ENCODE measurements around the gene POLN.
"Not testable (repeated sequence)": the region's sequence is repeated elsewhere in the genome, so short reads cannot be mapped to it uniquely, and the experiment has no call there.

Gene POLN

DNA sequence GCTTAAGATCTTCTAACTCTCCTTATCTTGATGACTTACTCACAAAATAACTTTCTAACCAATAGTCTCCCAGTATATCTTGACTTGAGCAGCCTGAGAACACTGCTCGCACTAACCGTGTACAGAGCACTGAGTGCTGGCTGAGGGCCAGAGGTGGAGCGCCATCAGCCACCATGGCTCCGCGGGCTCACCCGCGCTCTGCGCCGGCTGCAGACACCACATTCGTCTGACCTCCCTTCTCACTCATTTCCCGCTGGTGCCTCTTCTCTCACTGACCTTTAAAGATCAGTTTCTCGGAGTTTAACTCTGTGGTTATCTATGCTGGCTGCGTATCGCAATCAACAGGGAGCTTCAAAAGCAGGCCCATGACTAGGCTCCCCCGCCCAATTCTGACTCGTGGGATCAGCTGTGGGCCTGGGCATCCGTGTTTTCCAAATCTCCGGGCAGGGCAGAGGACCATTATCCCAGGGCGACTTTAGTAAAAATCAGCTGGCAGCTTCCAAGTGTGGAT is 78.6 kb downstream of the POLN start:
- DNase-seq: no peak
- ATAC-seq: no peak

DNA sequence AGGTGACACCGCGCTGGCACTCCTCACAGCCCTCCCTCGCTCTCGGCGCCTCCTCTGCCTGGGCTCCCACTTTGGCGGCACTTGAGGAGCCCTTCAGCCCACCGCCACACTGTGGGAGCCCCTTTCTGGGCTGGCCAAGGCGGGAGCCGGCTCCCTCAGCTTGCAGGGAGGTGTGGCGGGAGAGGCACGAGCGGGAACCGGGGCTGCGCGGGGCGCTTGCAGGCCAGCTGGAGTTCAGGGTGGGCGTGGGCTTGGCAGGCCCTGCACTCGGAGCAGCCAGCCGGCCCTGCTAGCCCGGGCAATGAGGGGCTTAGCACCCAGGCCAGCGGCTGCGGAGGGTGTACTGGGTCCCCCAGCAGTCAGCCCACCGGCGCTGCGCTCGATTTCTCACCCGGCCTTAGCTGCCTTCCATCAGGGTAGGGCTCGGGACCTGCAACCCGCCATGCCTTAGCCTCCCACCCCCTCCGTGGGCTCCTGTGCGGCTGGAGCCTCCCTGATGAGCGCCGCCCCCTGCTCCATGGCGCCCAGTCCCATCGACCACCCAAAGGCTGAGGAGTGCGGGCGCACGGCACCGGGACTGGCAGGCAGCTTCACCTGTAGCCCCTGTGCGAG is 80.7 kb downstream of the POLN start:
- not testable (repeated sequence) for ATAC-seq, DNase-seq

DNA sequence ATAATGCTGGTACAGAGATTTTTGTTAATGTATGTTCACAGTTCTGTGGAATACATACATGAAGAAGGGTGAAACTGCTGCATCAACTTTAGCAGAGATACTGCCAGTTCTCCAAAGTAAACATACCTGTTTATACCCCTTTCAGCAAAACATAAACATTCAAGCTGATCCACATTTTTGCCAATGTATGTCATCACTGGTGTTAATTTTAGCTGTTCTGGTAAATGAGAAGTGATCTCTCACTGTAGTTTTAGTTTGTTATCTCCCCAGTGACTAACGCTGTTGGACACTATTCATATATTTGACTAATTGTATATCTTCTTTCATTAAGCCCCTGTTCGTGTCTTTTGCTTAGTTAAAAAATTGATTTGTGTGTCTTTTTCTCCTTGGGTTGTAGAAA is 82.0 kb downstream of the POLN start:
- DNase-seq (no peak), ATAC-seq (no peak)

DNA sequence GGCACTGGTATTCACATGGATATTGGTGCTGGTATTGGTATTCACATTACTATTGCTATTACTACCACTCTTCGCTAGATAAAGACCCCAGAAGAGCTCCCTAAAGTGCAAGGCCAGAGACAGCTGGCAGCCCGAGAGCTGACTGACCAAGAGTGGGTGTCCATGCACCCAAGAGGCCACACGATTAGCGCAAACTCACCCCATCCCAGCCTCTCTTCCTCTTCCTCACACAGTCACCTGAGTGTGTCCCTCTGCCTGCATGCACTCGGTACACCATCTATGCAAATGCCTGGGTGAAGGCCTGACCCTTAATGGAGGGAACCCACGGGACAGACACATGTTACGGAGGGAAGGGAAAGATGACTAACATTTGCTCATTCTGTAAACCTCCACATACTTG is 86.7 kb downstream of the POLN start:
- no peak for ATAC-seq
- DNase-seq: no peak

DNA sequence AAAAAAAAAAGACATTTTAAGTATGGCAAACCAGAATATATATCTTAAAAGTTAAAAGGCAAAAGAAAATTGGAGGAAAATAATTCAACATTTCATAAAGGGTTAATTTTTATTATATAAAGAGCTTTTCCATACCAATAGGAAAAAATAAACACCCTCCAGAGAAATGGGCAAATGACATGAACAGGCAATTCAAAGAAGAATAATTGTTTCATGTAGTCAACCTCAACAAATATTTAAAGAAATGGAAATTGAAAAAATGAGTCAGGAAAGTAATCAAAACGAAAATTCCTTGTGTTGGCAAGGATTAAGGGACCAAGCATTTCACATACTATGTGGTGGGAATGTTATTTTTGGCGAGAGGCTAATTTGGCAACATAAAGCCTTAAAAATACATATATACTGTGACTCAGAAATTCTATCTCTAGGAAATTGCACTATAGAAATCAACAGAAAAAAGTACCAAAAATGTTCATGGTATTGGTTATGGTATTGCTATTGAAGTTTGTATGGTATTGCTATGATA is 87.6 kb downstream of the POLN start:
- DNase-seq (no peak), ATAC-seq (no peak)

DNA sequence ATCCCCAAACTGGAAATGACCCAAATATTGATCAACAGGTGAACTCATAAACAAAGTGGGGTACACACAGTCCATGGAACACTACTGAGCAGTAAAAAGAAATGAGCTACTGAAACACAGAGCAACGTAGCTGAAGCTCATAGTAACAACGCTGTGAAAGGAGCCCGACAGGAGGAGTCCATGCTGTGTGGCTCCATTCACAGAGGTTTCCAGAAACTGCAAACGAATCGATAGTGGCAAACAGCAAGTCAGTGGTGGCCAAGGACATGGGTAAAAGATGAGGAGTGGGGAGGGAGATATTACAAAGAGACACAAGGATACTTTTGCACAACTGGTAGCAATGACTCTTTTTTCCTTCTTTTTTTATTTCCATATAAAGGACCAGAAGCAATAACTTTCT is 90.4 kb downstream of the POLN start:
- ATAC-seq (no peak), DNase-seq (no peak)

DNA sequence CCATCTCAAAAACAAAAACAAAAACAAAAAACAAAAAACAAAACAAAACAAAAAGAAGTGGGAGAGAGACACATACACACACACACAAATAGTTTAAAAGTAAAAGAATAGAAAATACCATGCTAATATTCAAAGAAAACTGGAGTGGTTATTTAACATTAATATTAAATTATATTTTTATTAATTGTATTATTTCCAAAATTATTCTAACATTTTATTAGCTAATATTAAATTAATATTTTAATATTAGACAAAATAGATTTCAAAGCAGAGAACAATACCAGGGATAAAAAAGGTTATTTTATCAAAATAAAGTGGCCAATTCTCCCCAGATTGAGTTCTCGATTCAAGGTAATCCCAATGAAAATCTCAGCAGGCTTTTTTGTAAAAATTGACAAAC is 91.8 kb downstream of the POLN start:
- no peak for ATAC-seq
- DNase-seq: no peak

DNA sequence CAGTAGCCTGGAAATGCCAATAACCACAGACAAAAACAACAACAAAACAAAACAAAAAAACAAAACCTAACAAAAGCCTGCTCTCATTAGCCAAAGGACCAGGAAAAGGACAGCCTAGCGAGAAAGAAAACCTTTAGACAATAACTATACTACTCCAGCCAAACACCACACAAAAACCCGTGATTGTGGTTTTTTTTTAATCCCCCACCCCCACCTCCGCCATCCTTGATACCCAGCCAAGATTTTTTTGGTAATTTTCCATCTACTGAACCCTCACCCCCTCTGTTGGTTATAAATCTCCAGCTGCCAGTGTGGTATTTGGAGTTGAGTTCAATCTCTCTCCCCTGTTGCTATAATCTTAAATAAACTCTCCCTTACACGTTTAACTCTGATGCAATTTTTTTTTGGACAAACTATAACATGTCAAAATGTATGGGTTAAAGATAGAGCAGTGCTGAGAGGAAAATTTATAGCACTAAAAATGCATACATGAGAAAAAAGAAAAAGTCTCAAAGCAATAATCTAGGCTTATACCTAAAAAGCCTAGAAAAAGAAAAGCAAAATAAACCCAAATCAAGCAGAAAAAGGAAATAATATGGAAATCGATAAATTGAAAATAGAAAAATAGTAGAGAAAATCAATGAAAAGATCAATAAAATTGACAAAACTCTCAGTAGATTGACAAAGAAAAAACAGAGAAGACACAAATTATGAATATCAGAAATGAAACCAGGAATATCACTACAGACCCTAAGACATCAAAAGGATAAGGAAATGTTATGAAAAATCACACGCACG is 99.1 kb downstream of the POLN start:
- ATAC-seq: no peak
- DNase-seq: no peak

DNA sequence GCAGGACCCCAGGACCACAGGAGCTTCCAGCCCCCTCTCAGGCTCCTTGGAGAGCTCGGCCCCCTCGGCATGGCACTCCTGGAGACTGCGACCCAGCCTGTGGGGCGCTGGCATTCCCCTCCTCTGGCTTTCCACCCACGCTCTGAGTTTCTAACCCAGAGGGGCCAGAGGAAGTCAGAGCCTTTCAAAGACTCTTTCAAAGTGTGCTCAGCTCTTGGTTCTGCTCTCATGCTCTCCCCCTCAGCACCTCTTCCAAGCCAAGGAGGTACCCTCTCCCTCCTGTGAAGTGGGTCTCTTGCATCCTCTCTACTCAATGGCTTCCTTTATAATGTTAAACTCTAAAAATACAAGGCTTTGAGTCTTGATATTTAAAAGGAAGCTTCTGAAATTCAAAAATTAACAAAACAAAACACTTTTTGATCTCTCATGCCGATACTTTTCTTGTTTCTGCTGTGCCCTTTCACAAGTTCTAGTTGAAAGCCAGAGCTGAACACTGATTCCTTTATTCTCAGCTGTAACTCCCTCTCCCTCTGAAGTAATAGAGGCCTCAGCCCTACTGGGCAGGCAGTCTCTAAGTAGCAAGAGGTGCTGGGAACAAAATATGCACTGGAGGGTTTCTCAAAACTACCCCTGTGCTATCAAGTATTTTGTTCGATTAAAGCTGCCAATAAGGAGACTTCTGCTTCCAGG is 100.0 kb downstream of the POLN start:
- DNase-seq (peak; percentile 35), ATAC-seq (peak; percentile 87)

DNA sequence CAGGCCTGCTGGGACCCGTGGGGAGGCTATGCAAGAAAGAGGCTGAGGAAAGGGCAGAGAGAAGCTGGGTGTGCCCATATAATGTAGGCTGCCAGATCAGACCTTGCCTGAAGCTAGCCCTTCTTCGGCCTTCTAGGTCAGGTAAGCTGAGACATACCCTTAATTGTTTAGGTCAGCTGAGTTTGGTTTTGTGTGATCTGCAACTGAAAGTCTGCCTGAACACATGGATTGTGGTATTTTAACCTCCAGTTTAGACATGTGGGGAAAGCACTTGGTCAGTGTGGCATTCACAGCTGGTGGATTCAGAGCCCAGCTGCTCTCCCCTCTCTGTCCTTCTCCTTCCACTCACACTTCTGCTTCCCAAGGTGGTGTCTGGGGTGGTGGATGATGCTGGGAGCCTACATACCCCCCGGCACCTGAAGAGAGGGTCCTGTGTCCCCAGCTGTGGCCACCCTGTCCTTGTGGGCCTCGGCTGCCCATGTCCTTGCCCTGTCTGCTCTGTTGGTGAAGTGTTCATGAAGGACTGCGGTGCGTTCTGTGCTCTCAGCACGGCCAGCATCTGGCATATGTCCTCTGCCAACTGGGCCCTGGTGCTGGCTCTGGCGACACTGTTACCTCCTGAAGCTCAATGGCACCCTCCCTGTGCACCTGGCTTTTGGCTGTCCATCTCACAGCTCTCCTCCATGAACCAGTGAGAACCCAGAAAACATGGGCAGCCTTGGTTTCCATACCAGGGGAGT is 100.7 kb downstream of the POLN start:
- ATAC-seq (peak; percentile 20), DNase-seq (no peak)

DNA sequence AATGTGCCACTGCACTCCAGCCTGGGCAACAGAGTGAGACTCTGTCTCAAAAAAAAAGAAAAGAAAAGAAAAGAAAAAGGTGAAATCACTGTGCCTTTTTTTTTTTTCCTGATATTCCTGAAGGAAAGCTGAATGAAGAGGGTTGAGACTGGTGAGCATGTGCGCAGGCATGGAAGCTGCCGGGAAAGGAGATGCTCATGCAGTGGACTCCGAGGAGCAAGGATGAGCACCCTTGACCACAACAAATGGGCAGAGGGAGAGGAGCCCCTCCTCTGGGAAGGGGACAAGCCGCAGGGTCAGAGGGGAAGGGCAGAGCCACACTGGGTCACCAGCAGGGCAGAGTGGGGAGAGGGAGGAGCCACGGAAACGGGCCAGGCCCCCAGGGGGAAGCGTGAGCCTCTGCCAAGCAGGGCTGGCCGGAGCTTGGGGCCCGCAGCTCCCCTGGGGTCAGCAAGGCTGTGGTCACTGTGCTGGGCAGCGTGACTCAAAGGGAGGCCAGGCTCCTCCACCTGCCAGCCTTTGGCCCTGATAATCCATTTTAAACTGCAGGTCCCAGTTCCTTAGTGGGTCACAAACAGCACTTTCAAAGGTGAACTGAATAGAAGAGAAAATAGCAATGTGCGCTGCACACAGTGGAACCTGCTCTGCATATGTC is 102.9 kb downstream of the POLN start:
- ATAC-seq (no peak), DNase-seq (no peak)

DNA sequence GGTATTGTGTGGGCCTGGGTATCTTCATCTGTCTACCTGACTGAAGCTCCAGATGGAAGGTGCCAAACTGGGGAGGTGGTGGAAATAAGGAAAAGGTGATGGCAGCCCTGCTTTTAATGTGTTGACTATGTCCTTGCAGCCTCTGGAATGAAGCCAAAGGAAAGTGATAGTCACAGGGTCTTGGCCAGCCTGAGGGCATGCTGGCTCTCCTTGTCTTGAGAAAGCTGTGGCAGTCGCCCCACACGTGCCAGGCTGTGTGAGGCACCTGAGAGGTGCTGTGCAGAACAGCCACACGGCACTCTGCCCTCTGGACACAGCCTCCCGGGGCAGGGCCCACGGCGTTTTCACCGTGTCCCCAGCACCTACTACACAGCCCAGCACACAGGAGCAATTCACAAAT is 105.2 kb downstream of the POLN start:
- DNase-seq: no peak
- ATAC-seq: no peak

DNA sequence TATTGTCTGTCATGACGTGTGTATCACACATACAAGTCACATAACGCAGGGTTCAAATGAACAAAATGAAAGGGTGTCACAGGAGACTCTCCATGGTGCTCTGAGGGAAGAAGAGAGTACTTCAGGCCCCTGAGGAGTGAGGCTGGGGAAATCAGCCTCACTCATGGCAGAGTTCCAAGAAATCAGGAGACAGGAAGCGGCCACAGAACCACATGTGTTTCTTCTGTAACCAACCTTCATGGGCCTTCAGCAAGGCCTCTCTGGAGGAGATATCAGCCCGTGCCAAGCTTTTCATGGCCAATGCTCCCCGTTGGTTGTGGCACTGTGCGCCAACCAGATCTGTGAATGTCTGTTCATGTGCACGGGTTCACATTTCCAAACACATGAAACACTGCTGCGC is 106.8 kb downstream of the POLN start:
- DNase-seq (peak; percentile 12), ATAC-seq (peak; percentile 32)

DNA sequence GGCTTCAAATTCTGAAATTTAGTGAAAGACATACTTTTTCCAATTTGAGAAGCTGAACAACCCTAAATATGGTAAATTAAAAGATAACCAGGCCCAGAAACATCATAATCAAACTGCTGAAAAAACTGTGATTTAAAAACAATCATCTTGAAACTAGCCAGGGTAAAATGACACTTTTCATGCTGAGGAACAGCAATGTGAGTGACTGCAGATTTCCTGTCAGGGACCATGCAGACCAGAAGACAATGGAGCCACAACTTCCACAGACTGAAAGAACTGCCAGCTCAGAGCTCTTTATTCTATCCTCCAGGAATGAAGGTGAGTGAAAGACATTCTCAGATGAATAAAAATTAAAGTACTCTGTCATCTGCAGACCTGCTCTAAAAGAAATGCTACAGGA is 109.5 kb downstream of the POLN start:
- DNase-seq (no peak), ATAC-seq (no peak)

DNA sequence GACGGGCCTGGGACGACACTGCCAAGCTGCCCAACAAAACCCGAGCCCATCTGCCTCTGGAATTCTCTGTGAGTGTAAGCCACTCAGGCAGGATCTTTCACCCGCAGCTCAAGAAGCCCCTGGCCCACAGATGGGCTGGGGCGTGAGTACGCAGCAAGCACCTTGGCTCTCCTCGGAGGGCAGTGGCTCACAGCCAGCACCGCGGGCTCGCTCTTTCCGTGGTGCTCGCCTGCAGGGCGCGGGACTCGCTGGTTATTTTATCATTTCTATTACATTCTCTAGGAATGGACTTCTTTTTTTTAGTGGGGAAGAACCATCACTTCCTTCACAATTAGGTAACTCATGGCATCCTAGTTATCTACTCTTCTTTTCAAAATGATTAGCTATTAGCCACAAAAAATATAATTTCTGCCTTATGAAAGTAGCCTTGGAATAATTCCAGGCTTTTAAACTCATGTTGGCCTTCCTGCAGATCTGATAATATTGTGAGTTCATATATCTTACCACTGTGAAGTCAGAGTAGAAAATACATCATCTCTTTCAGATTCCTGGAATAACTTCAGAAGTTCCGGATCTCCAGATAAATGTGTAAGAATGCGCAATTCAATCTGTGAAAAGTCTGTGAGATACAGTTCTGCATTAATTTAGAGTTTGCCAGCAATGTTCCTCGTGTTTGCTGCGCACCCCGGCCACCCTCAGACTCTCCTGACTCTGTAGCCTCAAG is 114.2 kb downstream of the POLN start:
- DNase-seq (no peak), ATAC-seq (no peak)

DNA sequence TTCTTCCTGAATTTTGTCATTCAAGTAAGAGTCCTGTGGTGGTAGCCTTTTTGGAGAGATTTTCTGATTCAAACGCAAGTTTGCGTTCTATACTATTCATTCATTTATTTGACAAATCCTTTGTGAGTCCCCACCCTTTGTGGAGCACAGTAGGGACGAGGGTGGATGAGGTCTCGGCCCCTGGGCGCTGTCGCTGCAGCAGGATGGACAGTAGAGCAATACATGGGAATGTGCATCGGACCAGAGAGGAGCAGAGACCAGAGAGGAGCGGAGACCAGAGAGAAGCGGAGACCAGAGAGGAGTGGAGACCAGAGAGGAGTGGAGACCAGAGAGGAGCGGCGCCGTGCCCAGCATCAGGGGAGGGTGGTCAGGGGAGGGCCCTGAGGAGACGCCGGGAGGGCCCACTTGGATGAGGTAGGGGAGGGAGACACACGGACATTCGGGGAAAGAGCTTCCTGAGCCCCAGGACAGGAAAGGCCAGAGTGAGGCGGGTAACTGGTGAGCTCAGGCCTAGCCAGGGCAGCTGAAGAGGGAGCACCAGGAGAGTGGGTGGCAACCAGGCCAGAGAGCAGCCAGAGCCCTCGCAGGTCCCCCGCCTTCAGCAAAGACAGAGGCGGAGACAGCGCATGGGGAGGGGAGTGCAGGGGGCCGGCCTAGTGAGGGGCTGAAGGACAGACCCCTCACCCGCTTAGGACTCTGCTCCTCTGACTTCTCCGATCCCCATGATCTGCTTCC is 115.4 kb downstream of the POLN start:
- no peak for DNase-seq
- ATAC-seq: no peak

DNA sequence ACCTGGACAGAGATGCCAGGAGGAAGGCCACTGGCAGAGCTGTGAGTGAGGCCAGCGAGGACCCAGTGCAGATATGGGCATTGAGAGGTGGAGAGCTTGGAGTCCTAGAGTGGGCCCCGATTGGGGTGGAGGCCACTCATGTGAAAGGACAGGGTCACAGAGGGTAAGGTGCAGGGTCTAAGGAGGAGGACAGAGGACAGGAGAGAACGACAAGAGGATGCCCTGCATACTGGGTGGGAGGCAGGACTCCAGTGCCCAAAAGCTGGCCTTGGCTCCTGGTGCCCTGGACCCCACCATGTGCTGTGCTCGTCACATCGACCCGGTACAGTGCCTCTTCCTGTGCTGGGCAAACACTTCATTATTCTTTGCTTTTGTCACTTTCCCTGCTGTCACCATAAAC is 116.1 kb downstream of the POLN start:
- DNase-seq: no peak
- ATAC-seq: no peak

DNA sequence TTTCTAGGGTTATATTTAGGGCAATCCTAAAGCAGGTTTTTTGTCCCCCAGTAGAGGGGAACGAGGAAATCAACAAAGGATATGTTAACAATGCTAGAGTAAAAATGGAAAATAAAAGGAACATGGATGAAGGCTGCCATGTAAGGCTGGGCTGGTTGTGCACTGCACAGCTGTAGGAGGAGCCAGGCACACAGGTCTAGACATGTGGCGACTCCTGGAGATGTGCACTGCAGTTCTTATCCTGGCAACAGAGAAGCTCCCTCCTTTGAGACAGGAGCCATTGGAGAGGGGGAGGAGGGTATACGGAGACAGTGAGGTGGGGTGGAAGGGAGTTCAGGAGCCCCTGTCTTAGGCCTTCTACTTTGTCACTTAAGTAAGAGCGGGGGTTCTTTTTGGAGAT is 116.9 kb downstream of the POLN start:
- no peak for DNase-seq
- no peak for ATAC-seq

DNA sequence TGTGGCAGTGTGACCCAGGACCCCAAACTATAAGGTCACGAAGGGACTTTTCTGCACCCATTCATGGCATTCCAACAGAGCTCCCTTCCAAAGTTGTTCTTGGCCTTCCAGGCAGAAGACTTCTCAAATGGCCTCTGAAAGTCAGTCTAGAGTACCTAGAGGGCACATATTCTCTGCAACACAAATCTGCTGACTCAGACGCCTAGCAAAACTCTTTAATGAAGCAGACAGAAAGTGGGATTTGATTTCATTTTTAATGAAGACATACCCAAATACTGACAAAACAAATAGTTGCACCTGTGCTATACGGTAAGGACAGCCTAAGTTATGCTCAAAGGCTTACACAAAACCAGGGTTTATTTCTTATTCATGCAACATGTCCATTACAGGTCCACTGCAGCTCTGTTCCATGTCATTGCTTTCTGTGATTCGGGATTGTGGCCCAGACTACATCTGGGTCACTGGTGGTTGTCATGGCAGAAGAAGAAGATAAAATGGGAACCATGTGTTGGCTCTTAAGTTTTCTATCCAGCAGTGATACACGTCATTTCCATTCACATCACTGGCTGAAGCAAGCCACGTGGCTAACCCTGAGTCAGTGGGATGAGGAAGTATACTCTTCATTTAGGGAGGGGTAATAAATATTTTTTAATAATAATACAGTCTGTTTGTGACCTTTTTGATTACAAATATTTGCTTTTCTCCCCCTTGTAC is 125.1 kb downstream of the POLN start:
- no peak for DNase-seq
- ATAC-seq: no peak

DNA sequence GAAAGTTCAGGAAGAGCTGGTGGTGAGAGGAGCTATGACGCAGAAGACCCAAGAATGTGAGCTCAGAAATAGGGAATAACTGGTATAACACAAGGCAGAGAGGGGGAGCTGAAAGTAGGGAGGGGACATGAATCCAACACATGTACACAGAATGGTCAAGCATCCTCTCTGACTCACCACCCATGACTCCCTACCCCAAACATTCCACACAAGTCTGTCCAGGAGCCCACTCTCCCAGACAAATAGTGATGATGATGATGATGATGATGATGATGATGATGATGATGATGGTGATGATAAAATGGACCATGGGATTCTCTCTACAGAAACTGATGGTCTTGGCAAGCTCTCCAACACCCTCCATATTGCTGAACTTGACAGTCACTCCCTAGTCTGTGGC is 136.4 kb downstream of the POLN start:
- ATAC-seq (no peak), DNase-seq (no peak)
